Measurements from ENCODE around the gene KRTAP4-16. TPM values are rescaled to one million over a fixed set of nuclear protein-coding genes. Genes with fewer than 3 reads are reported as not detected.

The KRTAP4-16 gene
- total RNA-seq, 1 donor from 2014 or later: not detected

GRCh38 chr17:41054025-41054424 lies 48.0 kb downstream of the KRTAP4-16 start:
- peaks cover 11% of the 10 kb centered on the region for H3K4me1 Mint-ChIP-seq (ENCODE audit: unreplicated experiment)
- H3K4me3 Mint-ChIP-seq (ENCODE audit: unreplicated experiment): no peak overlapping the region
- no peak for DNase-seq (ENCODE audit: extremely low spot score, unreplicated experiment)
- H3K9me3 Mint-ChIP-seq (ENCODE audit: unreplicated experiment): peaks cover 10% of the 10 kb centered on the region
- TF ChIP-seq CTCF (IDR thresholded peaks at IDR 0.05): no peak
- peaks cover 4% of the 10 kb centered on the region for H3K36me3 Mint-ChIP-seq (ENCODE audit: unreplicated experiment)
- no peaks in the 10 kb centered on the region for H3K27me3 Mint-ChIP-seq (ENCODE audit: unreplicated experiment)
- no peak overlapping the region for H3K27ac Mint-ChIP-seq (ENCODE audit: unreplicated experiment)

GRCh38 chr17:41052566-41052965 lies 49.4 kb downstream of the KRTAP4-16 start:
- no peak for TF ChIP-seq CTCF (IDR thresholded peaks at IDR 0.05)
- Mint-ChIP-seq H3K4me1 (ENCODE audit: unreplicated experiment) (peaks cover 23% of the 10 kb centered on the region), H3K9me3 (ENCODE audit: unreplicated experiment) (peaks cover 10% of the 10 kb centered on the region), H3K27me3 (ENCODE audit: unreplicated experiment) (no peaks in the 10 kb centered on the region), H3K36me3 (ENCODE audit: unreplicated experiment) (peaks cover 4% of the 10 kb centered on the region), H3K4me3 (ENCODE audit: unreplicated experiment) (no peak overlapping the region), H3K27ac (ENCODE audit: unreplicated experiment) (no peak overlapping the region)
- no peak for DNase-seq (ENCODE audit: extremely low spot score, unreplicated experiment)

Other genes starting within 250 kb of the KRTAP4-16 start
- gene KRT12, start 235.0 kb downstream of the KRTAP4-16 start, total RNA-seq: not detected in 2 replicates
- not detected in 2 replicates for gene KRT20, start 217.0 kb downstream of the KRTAP4-16 start, total RNA-seq
- not detected in 2 replicates for gene KRT23, start 164.6 kb downstream of the KRTAP4-16 start, total RNA-seq
- gene KRT39, start 135.3 kb downstream of the KRTAP4-16 start, total RNA-seq: not detected in 2 replicates
- gene KRT40, start 117.9 kb downstream of the KRTAP4-16 start, total RNA-seq: not detected in 2 replicates
- not detected in 2 replicates for gene KRTAP3-3, start 108.0 kb downstream of the KRTAP4-16 start, total RNA-seq
- not detected in 2 replicates for gene KRTAP3-2, start 102.3 kb downstream of the KRTAP4-16 start, total RNA-seq
- not detected in 2 replicates for gene KRTAP3-1, start 93.1 kb downstream of the KRTAP4-16 start, total RNA-seq
- gene KRTAP1-5, start 75.0 kb downstream of the KRTAP4-16 start, total RNA-seq: not detected in 2 replicates
- not detected in 2 replicates for gene KRTAP1-4, start 72.0 kb downstream of the KRTAP4-16 start, total RNA-seq
- gene KRTAP1-3, start 67.3 kb downstream of the KRTAP4-16 start, total RNA-seq: not detected in 2 replicates
- gene KRTAP1-1, start 60.8 kb downstream of the KRTAP4-16 start, total RNA-seq: not detected in 2 replicates
- not detected in 2 replicates for gene KRTAP2-1, start 54.9 kb downstream of the KRTAP4-16 start, total RNA-seq
- not detected in 2 replicates for gene KRTAP2-2, start 47.0 kb downstream of the KRTAP4-16 start, total RNA-seq
- gene KRTAP2-3, start 42.1 kb downstream of the KRTAP4-16 start, total RNA-seq: not detected in 2 replicates
- not detected in 2 replicates for gene KRTAP2-4, start 36.3 kb downstream of the KRTAP4-16 start, total RNA-seq
- not detected in 2 replicates for gene KRTAP4-7, start 18.1 kb downstream of the KRTAP4-16 start, total RNA-seq
- gene KRTAP4-8, start 4.1 kb downstream of the KRTAP4-16 start, total RNA-seq: not detected in 2 replicates
- gene KRTAP4-9, start 3.2 kb upstream of the KRTAP4-16 start, total RNA-seq: not detected in 2 replicates
- not detected in 2 replicates for gene KRTAP4-11, start 16.2 kb upstream of the KRTAP4-16 start, total RNA-seq
- not detected in 2 replicates for gene KRTAP4-12, start 22.0 kb upstream of the KRTAP4-16 start, total RNA-seq
- gene KRTAP4-6, start 38.3 kb upstream of the KRTAP4-16 start, total RNA-seq: not detected in 2 replicates
- gene KRTAP4-5, start 47.6 kb upstream of the KRTAP4-16 start, total RNA-seq: not detected in 2 replicates
- not detected in 2 replicates for gene KRTAP4-4, start 58.5 kb upstream of the KRTAP4-16 start, total RNA-seq
- gene KRTAP4-3, start 66.0 kb upstream of the KRTAP4-16 start, total RNA-seq: not detected in 2 replicates
- not detected in 2 replicates for gene KRTAP4-2, start 76.0 kb upstream of the KRTAP4-16 start, total RNA-seq
- gene KRTAP4-1, start 82.7 kb upstream of the KRTAP4-16 start, total RNA-seq: not detected in 2 replicates
- gene KRTAP9-1, start 87.7 kb upstream of the KRTAP4-16 start, total RNA-seq: not detected in 2 replicates
- gene KRTAP9-2, start 124.4 kb upstream of the KRTAP4-16 start, total RNA-seq: not detected in 2 replicates
- not detected in 2 replicates for gene KRTAP9-3, start 130.2 kb upstream of the KRTAP4-16 start, total RNA-seq
- not detected in 2 replicates for gene KRTAP9-8, start 135.8 kb upstream of the KRTAP4-16 start, total RNA-seq
- gene KRTAP9-4, start 147.5 kb upstream of the KRTAP4-16 start, total RNA-seq: not detected in 2 replicates
- not detected in 2 replicates for gene KRTAP9-9, start 153.2 kb upstream of the KRTAP4-16 start, total RNA-seq
- gene KRTAP9-6, start 163.2 kb upstream of the KRTAP4-16 start, total RNA-seq: not detected in 2 replicates
- not detected in 2 replicates for gene KRTAP9-7, start 173.5 kb upstream of the KRTAP4-16 start, total RNA-seq
- gene KRTAP29-1, start 200.6 kb upstream of the KRTAP4-16 start, total RNA-seq: not detected in 2 replicates
- not detected in 2 replicates for gene KRTAP16-1, start 207.1 kb upstream of the KRTAP4-16 start, total RNA-seq
- not detected in 2 replicates for gene KRTAP17-1, start 213.5 kb upstream of the KRTAP4-16 start, total RNA-seq
- not detected in 2 replicates for gene KRT33A, start 248.6 kb upstream of the KRTAP4-16 start, total RNA-seq